Spinal cord (tissue), 10 donors: ENCODE results near the gene LRIG2. TPM values are rescaled to one million over a fixed set of nuclear protein-coding genes. Genes with fewer than 3 reads are reported as not detected.

Source experiments
- DNase-seq, 6 donors: peaks; one replicate each; pipeline versions ENCODE4 v3.0.0 to v3.0.0-alpha.2; 2013 to 2015; ENCODE audit warnings: low spot score in 6 of 6, low read depth in 4 of 6
- H3K27ac ChIP-seq: one replicate; pipeline ENCODE4 v1.5.1; 2013; ENCODE audit warnings: low read depth, low read length, control low read depth
- H3K27me3 ChIP-seq: one replicate; pipeline ENCODE4 v1.6.1; 2013; ENCODE audit warnings: low read length; ENCODE audit not compliant: control insufficient read depth, insufficient read depth
- H3K36me3 ChIP-seq: one replicate; pipeline ENCODE4 v1.6.1; 2013; ENCODE audit warnings: low read length; ENCODE audit not compliant: control insufficient read depth, insufficient read depth
- H3K4me1 ChIP-seq: one replicate; pipeline ENCODE4 v1.6.1; 2013; ENCODE audit warnings: low read length; ENCODE audit not compliant: control insufficient read depth, insufficient read depth
- H3K4me3 ChIP-seq: one replicate; pipeline ENCODE4 v1.5.1; 2013; ENCODE audit warnings: low read depth, low read length, control low read depth
- H3K9me3 ChIP-seq: one replicate; pipeline ENCODE4 v1.6.1; 2013; ENCODE audit warnings: low read length; ENCODE audit not compliant: control insufficient read depth, insufficient read depth
- WGBS: methylation state at CpG from one replicate; pipeline ENCODE4 v1.1.5; 2013; ENCODE audit warnings: missing lambda C conversion rate; ENCODE audit not compliant: insufficient coverage; 5-methylcytosine and 5-hydroxymethylcytosine counted together
- polyA plus RNA-seq, 2 donors: library from polyadenylated mRNA; unstranded; fragments of 120-200 nt; gene quantifications; one replicate each; pipeline ENCODE4 v1.2.1, GENCODE V29; 2013; ENCODE audit not compliant: insufficient read length in 2 of 2
- total RNA-seq, 2 donors: library from RNA; depleted of rRNA in 1 of 2; stranded (reverse); fragments of 120-200 nt in 1 of 2; fragments of >200 nt in 1 of 2; gene quantifications; one replicate each; pipeline versions ENCODE4 v1.2.3 to v1.2.4, GENCODE V29; 2013 to 2014
- donor health status: healthy.

Gene LRIG2
- total and polyA plus RNA-seq, 4 donors = 12.3 to 29.8 (median 18.1) TPM

DNA sequence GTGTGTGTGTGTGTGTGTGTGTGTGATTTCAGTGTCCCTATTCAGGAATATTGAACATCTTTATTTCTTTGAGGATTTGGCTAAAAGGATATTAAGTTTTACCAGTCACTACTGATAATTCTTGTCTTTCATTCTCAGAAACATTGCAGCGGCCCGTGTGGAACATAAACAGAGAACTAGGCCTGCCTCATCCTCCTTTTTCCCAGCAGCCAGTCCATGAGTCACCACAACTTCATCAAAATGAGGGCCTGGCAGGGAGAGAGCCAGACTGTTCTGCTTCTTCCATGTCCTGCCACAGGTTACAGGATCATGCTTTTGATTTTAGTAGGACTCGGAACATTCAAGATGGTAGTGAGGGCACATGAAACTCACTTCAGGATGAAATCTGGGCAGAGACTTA is 50.7 kb downstream of the LRIG2 start:
- Histone ChIP-seq H3K4me3 (no peak overlapping the region), H3K4me1 (no peaks in the 10 kb centered on the region), H3K27me3 (no peaks in the 10 kb centered on the region), H3K9me3 (no peaks in the 10 kb centered on the region), H3K36me3 (peaks cover 51% of the 10 kb centered on the region), H3K27ac (no peak overlapping the region)
- WGBS = 95% methylated on average over 3 of the region's 3 CpGs
- DNase-seq = no peak

DNA sequence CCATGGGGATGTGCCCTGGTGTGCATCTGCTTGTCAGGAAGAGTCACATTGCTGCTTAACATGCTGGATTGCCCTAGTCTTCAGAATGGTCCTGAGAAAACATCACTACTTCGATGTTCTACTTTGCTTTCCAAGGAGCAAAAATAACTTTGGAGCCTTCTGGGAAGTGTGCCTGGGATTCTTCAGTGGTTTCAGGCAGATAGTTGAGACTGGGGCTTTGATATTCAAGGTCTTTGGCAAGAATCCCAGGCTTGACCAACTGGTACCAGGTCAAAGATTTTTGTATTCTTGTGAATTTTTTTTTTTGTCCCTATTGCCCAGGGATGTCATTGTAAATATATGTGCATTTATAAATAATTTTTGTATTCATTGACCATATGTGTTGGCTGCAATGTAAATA is 51.4 kb downstream of the LRIG2 start:
- WGBS = no CpG with 5 or more reads among the region's 1 CpG
- no peaks in the 10 kb centered on the region for H3K4me1 ChIP-seq
- H3K4me3 ChIP-seq = no peak overlapping the region

DNA sequence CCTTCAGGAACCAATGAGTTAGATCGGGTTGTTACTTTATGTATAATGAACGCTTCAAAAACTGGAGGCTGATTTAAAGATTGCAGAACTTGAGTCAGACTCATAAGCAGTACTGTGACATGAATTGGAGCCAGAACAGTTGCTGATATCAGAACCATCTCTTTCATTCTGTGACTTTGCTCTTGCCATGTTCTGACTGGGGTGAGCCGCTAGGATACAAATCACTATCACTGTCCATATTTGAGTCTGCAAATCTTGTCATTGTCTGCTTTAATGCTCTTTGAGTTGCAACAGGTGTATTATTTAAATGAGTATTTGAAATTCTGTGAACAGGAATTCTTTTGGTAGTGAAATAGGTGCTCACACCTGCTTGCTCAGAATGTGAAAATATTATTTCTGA is 52.5 kb downstream of the LRIG2 start:
- no peaks in the 10 kb centered on the region for H3K9me3 ChIP-seq
- H3K4me3 ChIP-seq = no peak overlapping the region
- no peaks in the 10 kb centered on the region for H3K27me3 ChIP-seq
- peaks cover 45% of the 10 kb centered on the region for H3K36me3 ChIP-seq
- no peak overlapping the region for H3K27ac ChIP-seq
- no peaks in the 10 kb centered on the region for H3K4me1 ChIP-seq
- DNase-seq = no peak
- WGBS = 90% methylated on average over 2 of the region's 3 CpGs

More for the DNA sequence above, 51.4 kb downstream of the LRIG2 start:
- Histone ChIP-seq H3K27ac (no peak overlapping the region), H3K27me3 (no peaks in the 10 kb centered on the region), H3K9me3 (no peaks in the 10 kb centered on the region), H3K36me3 (peaks cover 49% of the 10 kb centered on the region)
- no peak for DNase-seq

DNA sequence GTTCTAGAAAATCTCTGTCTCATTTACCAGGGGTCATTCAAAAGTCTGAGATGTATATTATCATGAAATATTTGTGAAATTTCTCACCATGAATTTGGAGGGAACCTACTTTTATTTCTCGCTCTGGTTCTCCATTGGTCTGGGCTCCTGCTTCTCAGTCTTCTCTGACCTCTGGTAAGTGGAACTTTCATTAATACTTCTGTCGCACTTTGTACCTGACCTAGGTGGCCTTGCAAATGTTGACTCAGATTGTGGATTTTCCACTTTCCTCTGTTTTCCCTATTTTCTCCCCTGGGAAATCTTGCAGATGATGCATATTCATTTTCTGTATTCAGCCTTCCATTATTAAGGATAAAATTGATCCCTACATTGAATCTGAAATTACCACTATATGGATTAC is 53.2 kb downstream of the LRIG2 start:
- Histone ChIP-seq H3K27ac (no peak overlapping the region), H3K9me3 (no peaks in the 10 kb centered on the region), H3K27me3 (no peaks in the 10 kb centered on the region), H3K4me1 (no peaks in the 10 kb centered on the region), H3K36me3 (peaks cover 40% of the 10 kb centered on the region), H3K4me3 (no peak overlapping the region)
- 100% methylated on average over 1 of the region's 2 CpGs for WGBS
- DNase-seq = no peak

DNA sequence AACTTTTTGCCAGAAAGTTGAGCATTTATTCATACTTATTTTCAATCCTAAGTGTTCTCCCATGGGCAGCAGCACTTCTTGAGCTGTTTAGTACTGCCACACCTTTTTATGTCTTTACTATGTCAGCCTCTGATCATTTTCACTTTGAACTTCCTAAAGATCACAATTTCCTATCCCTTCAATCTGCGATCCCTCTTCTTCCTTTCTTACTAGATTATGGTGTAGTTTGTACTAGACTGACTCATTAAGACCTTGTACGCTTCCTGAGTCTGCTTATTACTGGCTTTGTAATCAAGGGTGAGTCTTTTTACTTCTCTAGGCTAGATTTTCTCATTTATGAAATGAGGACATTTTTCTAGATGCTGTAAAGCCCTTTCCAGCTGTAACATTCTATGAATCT is 55.1 kb downstream of the LRIG2 start:
- H3K36me3 ChIP-seq = peaks cover 30% of the 10 kb centered on the region

DNA sequence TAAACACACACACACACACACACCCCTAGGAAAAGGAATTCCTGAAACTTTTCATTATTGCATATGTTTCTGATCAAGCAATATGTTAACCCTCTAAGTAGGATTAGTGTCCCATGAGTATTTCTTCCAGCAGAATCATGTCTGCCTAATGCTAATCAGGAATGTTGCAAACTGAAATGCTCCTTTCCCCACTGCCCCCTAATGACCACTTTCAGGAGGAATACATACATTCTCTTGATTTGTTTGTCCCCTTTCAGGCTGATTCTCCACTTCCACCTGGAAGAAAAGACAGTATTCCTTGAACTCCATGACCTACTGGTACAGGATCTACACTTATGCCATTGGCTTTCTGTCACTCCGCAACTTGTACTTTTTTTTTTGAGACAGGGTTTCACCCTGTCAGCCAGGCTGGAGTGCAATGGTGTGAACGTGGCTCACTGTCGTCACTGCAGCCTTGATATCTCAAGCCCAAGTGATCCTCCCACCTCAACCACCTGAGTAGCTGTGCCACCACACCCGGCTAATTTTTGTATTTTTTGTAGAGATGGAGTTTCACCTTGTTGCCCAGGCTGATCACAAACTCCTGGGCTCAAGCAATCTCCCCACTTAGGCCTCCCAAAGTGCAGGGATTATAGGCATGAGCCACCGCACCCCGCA is 56.7 kb downstream of the LRIG2 start:
- 100% methylated on average over 5 of the region's 6 CpGs for WGBS
- no peak for DNase-seq
- no peak overlapping the region for H3K27ac ChIP-seq
- no peaks in the 10 kb centered on the region for H3K27me3 ChIP-seq
- no peak overlapping the region for H3K4me3 ChIP-seq
- peaks cover 16% of the 10 kb centered on the region for H3K36me3 ChIP-seq
- no peaks in the 10 kb centered on the region for H3K9me3 ChIP-seq
- peaks cover 3% of the 10 kb centered on the region for H3K4me1 ChIP-seq

More for the DNA sequence above, 55.1 kb downstream of the LRIG2 start:
- no peaks in the 10 kb centered on the region for H3K27me3 ChIP-seq
- peak in 1 of 6 donors; percentile 26 for DNase-seq
- no peak overlapping the region for H3K4me3 ChIP-seq
- H3K9me3 ChIP-seq = no peaks in the 10 kb centered on the region
- no peak overlapping the region for H3K27ac ChIP-seq
- no CpG with 5 or more reads among the region's 2 CpGs for WGBS
- peaks cover 3% of the 10 kb centered on the region for H3K4me1 ChIP-seq

DNA sequence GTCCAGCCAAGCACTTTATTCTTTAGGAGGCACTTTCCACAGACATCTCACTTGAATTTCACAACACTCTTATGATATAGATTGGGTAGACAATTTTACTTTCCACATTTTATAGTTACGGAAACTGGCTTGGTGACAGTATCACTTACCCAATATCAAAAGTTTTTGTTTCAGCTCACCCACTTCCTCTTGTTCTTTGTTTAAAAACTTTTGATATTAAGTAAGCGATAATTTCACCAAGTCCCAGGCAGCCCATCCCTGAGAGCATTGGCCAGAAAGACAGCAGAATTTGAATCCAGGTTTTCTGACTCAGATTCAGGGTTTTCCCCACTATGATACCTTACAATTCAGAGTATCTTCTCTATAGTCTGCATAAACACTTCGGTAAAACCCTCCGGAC is 60.0 kb downstream of the LRIG2 start:
- Histone ChIP-seq H3K9me3 (no peaks in the 10 kb centered on the region), H3K4me3 (no peak overlapping the region), H3K27ac (no peak overlapping the region), H3K27me3 (no peaks in the 10 kb centered on the region), H3K4me1 (peaks cover 3% of the 10 kb centered on the region), H3K36me3 (peaks cover 6% of the 10 kb centered on the region)
- WGBS = no CpG with 5 or more reads among the region's 4 CpGs
- DNase-seq = no peak

DNA sequence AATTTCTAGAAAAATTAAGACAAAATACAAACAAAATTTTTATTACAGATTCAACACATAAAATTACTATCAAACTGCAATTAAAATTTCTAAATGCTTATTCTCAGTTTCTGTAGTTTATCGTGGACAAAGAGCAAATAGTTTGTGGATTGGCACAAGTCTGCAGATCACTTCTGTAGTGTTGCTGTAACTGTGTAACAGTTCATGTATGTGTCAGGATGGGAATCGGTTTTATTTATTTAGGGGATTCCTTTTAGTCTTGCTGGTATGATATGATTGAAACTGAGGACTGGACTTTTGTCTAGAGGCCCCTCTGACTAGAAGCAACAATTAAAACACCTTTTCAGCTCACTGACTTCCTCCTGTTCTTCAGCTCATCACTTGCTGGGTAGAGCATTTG is 60.8 kb downstream of the LRIG2 start:
- Histone ChIP-seq H3K27me3 (no peaks in the 10 kb centered on the region), H3K27ac (no peak overlapping the region), H3K4me3 (no peak overlapping the region), H3K9me3 (no peaks in the 10 kb centered on the region), H3K4me1 (peaks cover 3% of the 10 kb centered on the region), H3K36me3 (peaks cover 6% of the 10 kb centered on the region)
- no CpG with 5 or more reads among the region's 2 CpGs for WGBS
- DNase-seq = no peak

DNA sequence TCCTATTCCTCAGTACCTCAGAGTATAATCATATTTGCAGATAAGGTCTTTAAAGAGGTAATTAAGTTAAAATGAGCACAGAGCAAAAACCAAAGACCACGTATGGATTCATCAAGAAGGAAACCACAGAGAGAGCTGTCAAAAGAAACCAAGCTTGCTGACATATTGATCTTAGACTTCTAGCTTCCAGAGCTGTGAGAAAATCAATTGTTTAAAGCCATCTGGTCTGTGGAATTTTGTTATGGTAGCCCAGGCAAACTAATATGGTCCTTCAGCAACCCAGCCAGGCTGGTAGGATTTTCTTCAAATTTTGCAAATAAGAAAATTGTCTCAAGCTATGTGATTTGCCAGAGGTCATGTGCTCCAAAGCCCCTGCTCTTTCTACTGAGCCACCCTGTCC is 62.5 kb downstream of the LRIG2 start:
- no peak overlapping the region for H3K27ac ChIP-seq
- H3K4me3 ChIP-seq = no peak overlapping the region
- H3K4me1 ChIP-seq = peaks cover 4% of the 10 kb centered on the region
- 60% methylated on average over 1 of the region's 1 CpG for WGBS
- H3K36me3 ChIP-seq = no peaks in the 10 kb centered on the region
- no peaks in the 10 kb centered on the region for H3K9me3 ChIP-seq
- no peak for DNase-seq
- no peaks in the 10 kb centered on the region for H3K27me3 ChIP-seq

DNA sequence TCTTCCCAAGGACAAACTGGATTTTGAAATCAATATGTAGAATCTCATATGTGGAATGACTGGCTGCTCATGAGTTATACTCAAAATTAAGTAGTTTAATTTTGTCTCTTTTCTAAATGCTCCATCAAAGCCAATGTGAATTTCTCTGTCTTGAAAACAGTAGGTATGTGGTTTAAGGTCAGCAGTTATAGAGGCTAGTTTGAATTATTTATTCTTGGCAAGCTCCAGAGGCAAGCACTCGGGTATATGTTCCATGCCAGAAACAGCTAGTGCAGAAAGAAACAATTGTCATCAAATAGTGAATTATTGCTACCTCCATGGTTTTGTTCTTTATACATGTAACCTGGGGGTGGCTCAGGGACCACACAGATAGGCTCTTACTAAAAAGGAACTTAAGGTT is 63.5 kb downstream of the LRIG2 start:
- no peak for DNase-seq
- no peak overlapping the region for H3K27ac ChIP-seq
- H3K4me1 ChIP-seq = peaks cover 10% of the 10 kb centered on the region
- no CpG with 5 or more reads among the region's 1 CpG for WGBS
- no peaks in the 10 kb centered on the region for H3K9me3 ChIP-seq
- no peaks in the 10 kb centered on the region for H3K36me3 ChIP-seq
- H3K4me3 ChIP-seq = no peak overlapping the region
- no peaks in the 10 kb centered on the region for H3K27me3 ChIP-seq
